GM08714 (cell line): ENCODE measurements around the gene SIMC1.

Experiments used
- H3K4me3 ChIP-seq: fragments of 200-500 bp; sonication (Bioruptor generic); 2 replicates; pipeline ENCODE4 v1.5.1; 2014; ENCODE audit warnings: mild to moderate bottlenecking, low read length, inconsistent platforms
- ZNF274 ChIP-seq: IDR thresholded peaks from 2 replicates; pipeline ENCODE4 v1.6.1; 2012; ENCODE audit warnings: mild to moderate bottlenecking, low read depth, low read length

SIMC1 gene

DNA sequence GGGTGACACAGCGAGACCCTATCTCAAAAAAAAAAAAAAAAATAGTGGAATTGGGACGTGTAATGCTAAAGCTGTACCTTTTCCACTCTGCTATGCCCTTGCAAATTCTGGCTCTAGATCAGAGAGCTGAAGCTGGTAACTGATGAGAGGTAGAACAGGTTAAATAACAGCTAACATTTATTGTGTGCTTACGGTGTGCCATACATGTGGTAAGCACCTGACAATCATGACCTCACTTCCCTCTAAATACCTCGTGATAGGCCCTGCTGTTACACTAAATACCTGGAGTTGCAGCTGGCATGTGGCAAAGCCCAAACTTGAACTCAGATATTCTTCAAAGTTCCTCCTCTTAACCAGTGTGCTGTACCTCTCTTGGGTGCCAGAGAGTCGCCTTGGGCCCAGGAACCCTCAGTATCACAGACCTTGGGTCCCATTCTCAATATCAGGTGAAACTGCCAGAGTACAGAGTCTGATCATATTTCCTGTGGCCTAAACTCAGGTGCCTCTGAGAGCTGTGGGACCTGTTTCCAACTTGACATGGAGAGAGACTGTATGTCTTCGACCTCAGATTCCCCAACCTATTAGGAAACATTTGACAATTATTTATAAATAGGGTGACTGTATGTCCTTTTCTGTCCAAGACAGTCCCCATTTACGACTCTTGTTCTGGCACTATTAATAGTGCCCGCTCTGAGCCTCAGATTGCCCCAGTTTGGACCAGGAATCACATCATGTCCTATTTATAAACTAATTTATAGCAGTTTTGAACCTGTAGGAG is 131.9 kb downstream of the SIMC1 start:
- H3K4me3 ChIP-seq = no peak overlapping the region
- no peak for TF ChIP-seq ZNF274

DNA sequence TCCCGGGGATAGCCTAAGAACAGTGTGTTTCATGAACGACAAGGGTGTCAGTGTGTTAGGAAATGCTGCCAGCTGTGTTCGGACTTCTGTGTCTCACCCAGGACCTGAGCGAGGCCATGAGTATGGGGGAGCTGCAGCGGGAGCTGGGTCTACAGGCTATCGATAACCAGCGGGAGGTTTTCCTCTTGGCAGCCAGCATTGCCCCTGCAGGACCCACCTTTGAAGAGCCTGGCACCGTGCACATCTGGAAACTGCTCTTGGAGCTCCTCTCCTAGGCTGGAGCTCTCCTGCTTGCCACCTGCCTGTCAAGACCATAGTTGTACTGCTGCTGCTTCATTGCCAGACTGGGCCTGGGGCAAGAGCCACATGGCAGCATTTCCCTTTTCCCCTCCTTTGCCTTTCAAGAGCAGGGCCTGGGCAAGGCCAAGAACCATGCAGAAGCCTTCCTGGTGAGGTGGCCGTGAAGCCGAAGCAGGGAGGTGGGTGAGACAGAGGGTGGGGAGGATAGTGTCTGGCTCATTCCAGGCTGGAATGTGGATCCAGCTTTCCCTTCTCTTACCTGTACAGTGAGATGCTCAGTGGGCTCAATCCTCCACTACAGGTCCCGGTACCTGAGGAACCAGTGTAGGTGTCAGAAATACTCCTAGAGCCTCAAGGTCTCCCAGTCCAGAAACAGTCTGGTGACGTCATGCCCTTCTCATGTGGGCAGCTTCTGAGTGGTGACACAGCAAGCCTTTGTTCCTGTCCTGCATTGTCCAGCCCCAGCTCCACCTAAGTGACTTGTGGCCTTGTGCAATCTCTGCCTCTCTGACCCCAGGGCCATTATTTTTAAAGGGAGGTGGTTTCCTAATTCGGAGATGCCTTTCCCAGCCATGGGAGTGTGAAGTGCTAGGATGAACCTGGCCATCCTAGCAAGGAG is 133.7 kb downstream of the SIMC1 start:
- H3K4me3 ChIP-seq = no peak overlapping the region
- no peak for TF ChIP-seq ZNF274

DNA sequence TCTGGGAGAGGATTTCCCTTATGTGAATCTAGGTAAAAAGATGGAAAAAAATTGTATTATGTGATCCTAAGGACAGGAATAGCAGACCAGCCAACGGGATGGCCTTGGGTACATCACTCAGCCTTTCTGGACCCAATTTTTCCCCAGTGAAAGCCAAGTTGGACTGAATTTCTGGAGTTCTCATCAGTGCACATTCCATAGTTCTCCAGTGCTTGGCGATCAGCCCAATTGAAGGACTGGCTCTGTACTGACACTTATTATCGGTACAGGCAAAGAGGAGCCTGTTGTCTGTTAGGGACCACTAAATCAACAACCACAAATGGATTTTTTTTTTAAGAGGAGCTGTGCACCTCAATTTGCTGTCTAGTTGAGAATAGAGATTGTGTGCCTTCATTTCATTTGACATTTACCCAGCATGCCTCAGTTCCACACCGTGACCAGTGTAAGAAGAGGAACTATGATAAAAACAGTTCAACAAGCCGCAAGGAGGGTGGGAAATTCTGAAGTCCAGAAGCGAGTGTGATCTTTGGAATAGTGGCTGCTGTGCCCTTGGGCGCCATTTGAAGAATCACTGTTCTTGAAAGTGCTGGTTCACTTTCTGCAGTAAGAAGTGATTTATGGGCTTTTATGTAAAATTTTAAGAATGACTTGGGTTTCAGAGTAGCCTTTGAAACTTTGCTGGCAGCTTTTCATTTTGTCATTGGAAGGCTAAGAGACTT is 135.0 kb downstream of the SIMC1 start:
- TF ChIP-seq ZNF274 = no peak
- H3K4me3 ChIP-seq = no peak overlapping the region

DNA sequence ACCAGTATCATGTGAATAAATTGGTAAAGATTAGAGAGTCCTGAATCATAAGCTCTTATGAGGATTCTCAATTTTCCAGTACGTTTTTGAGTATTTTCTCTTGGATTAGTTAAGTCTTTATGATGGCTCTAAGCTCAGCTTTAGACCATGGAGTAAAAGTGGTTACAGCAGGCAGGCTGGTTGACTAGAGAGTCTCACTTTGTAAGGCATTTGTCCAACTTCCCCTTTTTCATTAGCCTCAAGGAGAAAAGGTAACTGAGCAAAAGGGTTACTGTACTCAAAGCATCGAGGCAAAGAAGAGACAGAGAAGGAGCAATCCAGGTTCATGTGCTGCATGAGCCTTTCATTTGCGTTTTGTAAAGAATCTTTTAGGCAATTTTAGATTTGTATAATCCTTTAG is 141.7 kb downstream of the SIMC1 start:
- no peak for TF ChIP-seq ZNF274
- H3K4me3 ChIP-seq = no peak overlapping the region

DNA sequence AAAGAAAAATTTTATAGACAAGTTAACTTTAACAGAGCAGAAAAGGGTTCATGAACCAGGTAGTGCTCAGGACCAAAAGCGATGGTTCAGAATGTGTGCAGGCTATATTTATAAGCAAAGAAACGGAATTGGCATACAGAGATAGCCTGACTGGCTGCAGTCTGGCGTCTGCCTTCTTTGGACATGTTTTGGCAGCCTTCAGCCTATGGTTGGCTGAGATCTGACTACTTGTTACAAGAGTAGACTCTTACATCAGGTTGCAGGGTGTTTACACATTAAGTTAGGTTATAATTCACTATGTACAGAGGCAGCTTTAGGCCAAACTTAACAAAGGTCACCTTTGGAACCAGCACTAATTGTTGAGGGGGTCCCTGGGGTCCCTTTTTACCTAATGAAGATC is 143.2 kb downstream of the SIMC1 start:
- no peak overlapping the region for H3K4me3 ChIP-seq
- no peak for TF ChIP-seq ZNF274

DNA sequence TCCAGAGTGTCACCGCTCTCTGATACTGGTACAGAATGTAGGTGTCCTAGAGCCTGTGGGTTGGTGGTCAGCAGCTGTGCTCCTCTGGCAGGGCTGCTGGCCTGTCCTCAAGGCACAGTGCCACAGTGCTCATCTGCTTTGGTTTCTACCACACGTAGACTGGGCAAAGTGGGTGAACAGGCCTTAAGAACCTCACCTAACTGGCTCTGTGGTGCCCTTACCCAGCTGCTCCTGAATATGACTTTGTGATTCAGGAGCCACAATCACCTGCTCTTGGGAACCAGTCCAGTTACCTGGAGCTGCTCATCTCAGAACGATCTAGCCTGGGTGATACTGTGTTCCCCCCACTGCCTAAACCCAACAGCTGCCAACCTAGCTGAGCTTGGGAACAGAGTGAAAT is 143.8 kb downstream of the SIMC1 start:
- TF ChIP-seq ZNF274 = no peak

DNA sequence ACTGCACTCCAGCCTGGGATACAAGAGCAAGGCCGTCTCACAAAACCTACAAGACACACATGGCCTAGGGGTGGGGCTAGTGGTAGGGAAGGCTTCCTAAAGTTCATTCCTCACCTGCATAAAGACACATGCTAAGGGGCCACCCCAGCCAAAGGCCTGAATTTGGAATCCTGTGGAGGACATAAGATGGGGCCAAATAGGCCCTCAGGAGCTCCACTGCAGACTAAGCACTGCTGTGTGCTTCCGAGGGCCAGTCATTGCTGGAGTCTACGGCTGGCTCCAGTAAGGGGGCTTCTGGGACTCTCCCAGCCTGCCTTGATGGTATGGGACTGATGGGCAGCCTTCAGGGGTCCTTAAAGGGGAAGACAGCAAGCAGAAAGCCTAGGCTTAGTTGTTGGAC is 144.5 kb downstream of the SIMC1 start:
- TF ChIP-seq ZNF274 = no peak
- H3K4me3 ChIP-seq = no peak overlapping the region

More for the DNA sequence above, 143.8 kb downstream of the SIMC1 start:
- no peak overlapping the region for H3K4me3 ChIP-seq

DNA sequence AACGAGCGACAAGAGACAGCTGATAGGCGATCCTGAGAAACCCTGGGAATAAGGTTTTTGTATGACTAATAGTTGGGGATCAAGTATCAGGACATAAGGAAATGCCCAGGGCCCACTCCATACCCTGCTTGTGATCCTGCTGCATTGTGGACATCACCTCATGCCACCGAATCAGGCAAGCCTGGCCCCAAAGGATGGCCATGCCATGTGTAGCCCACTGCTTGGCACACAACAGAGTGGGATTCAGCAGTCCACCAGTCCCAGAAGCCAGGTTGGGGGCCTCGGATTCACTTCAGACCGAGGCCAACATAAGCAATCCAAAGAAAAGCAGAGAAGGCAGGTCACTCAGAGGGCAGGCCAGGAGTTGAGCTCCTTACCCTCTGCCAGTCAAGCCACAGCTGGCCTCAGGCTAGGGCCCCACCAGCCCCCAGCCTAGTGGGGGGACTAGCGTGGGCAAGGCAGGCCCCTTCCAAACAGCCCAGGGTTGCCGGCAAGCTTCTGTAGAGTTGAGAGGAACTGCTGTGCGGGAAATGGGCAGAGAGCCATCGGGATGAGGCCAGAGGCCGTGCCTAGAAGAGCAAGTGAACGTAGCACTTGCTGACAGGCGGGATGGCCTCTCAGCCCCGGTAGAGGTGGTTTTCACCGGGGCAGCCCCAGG is 145.2 kb downstream of the SIMC1 start:
- no peak for TF ChIP-seq ZNF274
- H3K4me3 ChIP-seq = no peak overlapping the region

DNA sequence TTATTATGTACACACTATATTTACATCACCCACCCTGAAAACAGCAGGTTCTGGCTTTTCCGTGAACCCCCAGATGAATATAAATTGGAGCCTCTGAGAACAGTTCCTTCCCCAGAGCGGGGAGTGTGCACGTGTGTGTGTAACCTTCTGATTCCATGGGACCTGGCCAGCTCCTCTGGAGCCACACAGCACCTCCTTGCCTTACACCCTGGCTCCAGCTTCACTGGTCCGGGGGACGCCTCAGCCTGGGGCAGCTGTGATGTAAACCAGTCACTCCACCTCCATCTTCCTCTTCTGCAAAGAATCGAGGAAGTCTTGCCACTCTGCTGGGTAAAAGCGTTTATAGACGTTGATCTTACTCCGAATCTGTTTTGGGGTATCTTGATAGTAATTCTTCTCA is 145.7 kb downstream of the SIMC1 start:
- TF ChIP-seq ZNF274 = no peak
- no peak overlapping the region for H3K4me3 ChIP-seq

DNA sequence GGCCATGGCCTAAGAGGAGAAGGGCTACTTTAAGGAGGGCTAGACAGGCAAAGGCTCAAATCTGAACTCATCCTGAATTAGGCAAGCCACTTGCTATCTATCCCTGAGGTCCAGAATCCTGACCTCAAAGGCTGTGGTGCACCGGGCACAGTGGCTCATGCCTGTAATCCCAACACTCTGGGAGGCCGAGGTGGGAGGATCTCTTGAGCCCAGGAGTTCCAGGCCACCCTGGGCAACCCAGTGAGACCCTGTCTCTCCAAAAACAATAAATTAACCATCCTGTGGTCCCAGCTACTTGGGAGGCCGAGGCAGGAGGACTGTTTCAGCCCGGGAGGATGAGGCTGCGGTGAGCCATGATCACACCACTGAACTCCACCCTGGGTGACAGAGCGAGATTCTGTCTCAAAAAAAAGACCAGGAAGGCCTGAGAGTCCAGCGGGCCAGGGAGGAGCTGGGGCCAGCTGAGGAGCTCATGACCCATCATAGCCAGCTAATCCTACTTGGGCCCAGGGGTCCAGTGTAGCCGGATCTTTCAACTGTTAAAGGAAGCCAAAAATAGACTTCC is 146.2 kb downstream of the SIMC1 start:
- H3K4me3 ChIP-seq = no peak overlapping the region
- TF ChIP-seq ZNF274 = no peak

DNA sequence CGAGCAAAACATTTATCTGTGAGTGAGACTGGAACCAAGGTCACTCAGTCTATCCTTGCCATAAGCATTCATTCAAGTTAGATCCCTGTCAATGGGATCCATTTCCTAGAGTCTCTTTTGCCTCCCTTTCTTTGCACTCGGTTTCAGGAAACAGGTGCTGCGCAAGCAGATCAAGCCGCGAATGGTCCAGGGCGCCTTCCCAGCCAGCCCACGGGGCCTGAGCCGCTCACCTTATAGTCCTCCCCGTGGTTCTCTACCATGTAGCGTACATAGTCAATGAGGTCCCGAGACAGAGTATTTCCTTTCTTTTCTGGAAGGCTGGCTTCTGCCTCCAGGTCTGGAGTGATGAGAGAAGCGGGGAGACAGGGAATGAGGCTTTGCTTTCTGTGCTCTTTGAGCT is 146.8 kb downstream of the SIMC1 start:
- TF ChIP-seq ZNF274 = no peak
- no peak overlapping the region for H3K4me3 ChIP-seq

DNA sequence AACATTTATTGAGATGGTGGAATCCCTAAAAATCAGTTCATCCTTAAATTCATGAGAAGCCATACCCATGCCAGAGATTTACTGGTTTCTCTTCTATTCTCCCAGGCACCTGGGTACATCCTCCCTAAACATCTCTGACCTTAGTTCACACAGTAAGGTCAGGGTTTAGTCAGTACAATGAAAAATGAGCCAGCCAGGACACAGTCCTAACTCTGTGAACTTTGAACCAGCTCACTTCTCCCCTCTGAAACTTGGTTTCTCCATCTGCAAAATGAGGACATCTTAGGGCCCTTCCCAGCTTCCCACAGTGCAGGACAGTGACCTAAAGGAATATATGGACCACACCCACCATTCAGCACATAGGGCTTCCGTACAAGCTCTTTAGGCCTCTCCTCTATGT is 148.3 kb downstream of the SIMC1 start:
- TF ChIP-seq ZNF274 = no peak
- H3K4me3 ChIP-seq = peak overlapping the region; percentile 82; the same call in 1 of the 2 replicates

DNA sequence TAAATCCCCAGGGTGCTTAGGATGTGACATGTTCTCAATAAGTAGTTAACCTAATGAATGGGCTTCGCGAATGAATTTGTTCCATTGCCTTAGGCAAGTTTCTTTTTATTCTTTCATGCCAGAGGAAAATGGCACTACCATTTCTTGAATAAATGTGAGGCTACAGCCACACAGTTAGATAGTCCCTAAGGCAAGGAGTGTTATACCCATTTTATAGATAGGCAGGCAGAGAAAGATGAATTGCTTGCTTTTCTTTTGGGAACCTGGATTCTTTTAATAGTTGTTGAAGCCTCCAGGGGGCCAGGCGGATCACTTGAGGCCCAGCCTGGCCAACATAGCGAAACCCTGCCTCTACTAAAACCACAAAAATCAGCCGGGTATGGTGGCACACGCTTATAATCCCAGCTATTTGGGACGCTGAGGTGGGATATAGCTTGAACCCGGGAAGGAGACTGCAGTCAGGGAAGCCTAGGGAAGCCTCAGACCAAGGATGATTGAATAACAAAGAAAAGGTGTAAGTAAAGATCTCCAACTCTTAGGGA is 149.2 kb downstream of the SIMC1 start:
- TF ChIP-seq ZNF274 = no peak
- peak overlapping the region; percentile 82 for H3K4me3 ChIP-seq
